GM18861 (cell line): ENCODE data around the gene SLC25A12.
"Not testable (repeated sequence)": the region's sequence is repeated elsewhere in the genome, so short reads cannot be mapped to it uniquely, and the experiment has no call there.

Experiments used
- ATAC-seq: cut with Tn5 transposase; IDR thresholded peaks from one replicate; pipeline ENCODE4 v1.9.1; 2021; ENCODE audit not compliant: unreplicated experiment

SLC25A12 gene

DNA sequence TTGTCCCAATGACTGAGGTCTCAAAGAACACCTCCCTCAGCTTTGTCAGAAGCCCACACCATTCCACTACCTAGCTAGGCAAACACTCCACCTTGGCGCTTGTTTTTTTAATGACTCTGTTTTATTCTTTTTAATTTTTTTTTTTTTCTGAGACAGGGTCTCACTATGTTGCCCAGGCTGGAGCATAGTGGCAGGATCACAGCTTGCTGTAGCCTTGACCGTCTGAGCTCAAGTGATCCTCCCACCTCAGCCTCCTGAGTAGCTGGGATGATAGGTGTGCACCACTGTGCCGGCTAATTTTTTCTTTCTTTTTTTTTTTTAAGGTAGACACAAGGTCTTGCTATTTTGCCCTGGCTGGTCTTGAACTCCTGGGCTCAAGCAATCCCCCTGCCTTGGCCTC, 101.9 kb downstream of the SLC25A12 start:
- ATAC-seq = no peak

DNA sequence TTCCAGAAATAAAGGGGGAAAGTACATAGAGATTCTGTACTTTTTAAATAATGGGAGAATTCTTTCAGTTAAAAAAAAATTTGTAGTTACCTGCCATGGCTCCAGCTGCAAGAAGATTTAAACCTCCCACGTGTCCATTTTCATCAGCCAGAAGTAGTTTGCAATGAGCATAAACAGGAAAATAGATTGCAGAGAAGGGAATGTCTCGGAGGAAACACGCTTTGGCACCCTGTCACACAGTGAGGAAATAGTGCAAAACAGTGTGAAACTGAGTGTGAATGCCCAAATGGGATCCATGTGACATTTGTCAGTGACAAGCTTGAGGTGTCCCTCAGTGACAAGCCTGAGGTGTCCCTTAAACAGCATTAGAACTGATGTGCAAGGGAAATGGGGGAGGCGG, 102.7 kb downstream of the SLC25A12 start:
- ATAC-seq = no peak

DNA sequence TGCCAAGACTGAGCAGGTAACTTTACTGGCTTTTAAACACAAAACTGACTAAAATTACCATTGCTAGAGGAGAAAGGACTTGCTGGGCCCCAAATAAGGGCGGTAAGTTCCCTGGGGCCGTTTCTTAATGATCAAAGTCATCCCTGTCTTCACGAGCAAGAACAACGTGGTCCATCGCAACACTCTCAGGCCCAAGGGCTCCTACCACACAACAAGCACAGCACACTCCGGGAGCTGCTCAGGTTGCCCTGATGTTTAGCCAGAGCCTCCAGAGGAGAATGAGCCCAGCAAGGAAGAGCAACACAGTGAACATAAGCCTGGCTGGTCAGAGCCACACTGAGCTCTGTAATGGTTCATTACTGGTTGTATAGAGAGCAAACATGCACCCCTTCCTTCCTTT, 104.1 kb downstream of the SLC25A12 start:
- no peak for ATAC-seq

DNA sequence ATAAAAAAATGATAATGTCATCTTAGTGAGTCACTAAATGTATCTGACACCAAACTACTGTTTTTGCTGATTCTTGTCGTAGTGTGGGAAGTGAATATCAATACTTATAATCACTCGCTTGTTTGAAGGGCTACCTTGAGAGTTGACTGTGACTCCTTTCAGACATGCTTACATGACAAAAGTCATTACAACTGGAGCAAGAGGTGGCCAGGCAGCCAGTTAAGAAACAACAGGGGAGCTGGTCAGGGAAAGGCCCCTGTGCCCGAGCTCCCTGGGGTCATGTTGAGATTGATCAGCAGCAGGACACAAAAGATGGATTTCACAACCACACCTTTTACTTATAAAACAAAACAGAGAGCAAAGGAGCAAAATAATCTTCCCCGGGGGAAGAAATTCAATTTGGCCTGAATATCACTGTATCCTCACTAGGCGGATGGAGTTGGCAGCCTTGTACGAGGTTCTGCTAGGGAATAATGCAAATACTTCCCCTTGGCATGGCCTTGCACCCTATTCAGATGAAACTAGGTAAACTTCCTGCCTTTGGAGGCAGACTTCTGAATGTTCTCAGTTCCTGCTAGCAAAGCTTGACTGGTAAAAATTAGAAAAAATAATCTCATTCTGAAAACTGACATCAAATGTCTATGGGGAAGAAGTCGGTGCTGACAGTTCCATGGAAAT, 105.6 kb downstream of the SLC25A12 start:
- ATAC-seq = no peak

DNA sequence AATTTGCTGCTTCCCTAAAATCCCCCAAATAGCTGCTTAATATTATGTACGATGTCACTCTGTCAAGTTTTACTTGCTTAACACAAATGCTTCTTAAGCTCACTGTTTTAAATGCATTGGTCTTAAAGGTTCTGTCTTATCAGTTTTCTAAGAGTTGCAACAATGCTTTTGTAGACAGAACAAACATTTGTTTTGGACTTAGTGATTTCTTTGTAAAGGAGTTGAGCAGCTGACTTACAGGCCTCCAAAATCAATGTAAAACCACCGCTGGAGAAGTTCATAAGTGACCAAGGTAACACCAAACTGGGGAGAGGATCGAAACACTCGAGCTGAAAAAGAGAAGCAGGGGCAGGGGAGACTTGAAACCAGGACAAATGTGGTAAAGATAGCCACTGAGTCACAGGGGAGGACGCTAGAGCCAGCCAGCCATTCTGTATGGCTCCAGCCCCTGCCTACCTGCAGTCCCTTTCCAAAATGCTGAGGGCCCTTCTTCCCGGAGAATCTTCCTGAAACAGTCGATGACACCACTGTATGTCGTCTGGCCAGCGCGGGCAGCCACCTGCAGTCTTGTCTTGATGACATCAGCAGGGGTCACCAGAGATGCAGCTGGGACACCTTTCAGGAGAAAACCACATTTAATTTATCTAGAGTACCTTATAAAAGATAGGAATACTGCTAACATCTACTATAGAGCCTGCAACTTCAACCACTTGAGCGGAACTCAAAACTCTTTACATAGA, 106.5 kb downstream of the SLC25A12 start:
- no peak for ATAC-seq

DNA sequence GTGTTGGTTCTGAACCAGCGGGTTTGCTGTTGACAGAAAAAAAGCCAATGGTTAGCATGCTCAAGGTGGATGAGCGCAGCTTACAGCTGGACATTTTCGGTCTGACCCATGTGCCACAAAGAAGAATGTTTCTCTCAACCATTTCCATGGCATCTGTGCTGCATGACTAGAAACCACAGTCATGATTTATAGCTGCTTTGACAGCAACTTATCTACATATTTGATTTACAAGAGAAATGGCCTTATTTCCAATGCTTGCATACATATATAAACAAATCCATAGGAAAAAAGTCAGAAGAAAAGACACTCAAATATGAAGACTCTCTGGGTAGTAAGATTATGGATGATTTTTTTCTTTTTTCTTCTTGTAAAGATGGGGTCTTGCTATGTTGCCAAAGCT, 108.6 kb downstream of the SLC25A12 start:
- ATAC-seq = no peak

DNA sequence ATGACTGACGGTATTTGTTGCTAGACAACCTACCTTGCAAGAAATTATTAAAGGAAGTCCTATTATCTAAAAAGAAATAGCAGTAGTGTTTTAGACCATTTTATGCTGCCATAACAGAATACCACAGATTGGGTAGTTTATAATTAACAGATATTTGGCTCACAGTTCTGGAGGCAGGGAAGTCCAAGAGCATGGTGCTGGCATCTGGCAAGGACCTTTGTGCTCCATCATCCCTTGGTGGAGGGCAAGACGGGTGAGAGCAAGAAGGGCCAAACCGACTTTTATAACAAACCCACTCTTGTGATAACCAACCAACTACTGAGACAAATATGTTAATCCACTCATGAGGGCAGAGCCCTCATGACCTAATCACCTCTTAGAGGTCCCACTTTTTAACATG, 115.5 kb downstream of the SLC25A12 start:
- no peak for ATAC-seq

DNA sequence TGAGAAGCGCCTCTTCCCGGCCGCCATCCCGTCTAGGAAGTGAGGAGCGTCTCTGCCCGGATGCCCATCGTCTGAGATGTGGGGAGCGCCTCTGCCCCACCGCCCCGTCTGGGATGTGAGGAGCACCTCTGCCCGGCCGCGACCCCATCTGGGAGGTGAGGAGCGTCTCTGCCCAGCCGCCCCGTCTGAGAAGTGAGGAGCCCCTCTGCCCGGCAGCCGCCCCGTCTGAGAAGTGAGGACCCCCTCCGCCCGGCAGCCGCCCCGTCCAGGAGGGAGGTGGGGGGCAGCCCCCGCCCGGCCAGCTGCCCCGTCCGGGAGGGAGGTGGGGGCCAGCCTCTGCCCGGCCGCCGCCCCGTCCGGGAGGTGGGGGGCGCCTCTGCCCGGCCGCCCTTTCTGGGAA, 119.5 kb downstream of the SLC25A12 start:
- not testable (repeated sequence) for ATAC-seq

DNA sequence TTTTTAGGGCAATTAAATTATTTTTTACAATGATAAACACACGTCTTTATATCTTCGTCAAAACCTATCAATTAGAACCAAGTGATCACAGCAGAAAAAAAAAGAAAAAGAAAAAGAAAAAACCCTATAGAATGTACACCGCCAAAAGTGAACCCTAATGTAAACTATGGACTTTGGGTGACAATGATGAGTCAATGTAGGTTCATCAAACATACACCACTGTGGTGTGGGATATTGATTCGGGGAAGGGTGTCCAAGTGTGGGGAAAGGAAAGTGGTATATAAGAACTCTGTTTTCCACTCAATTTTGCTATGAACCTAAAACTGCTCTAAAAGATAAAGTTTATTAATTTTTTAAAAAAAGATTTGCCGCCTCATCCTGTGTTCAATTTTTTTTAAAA, 121.7 kb downstream of the SLC25A12 start:
- no peak for ATAC-seq

DNA sequence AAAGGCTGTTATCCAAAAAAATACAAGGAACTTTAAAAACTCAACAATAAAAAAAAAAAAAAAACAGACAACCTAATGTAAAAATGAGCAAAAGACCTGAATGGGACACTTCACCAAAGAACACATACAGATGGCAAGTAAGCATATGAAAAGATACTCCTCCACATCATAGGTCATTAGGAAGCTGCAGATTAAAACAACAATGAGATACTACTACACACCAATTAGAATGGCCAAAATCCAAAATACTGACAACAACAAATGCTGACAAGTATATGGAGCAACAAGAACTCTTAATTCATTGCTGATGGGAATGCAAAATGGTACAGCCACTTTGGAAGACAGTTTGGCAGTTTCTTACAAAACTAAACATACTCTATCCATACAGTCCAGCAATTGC, 122.6 kb downstream of the SLC25A12 start:
- ATAC-seq = no peak

DNA sequence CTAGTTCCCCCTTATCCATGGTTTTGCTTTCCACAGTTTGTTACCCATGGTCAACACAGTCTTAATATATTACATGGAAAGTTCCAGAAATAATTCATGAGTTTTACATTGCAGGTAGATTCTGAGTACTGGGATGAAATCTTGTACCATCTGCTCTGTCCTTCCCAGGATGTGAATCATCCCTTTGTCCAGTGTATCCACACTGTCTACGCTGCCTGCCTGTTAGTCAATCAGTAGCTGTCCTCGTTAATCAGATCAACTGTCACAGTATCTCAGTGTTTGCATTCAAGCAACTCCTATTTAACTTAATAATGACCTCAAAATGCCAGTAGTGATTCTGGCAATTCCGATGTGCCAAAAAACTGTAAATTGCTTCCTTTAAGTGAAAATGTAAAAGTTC, 130.4 kb downstream of the SLC25A12 start:
- ATAC-seq = no peak

DNA sequence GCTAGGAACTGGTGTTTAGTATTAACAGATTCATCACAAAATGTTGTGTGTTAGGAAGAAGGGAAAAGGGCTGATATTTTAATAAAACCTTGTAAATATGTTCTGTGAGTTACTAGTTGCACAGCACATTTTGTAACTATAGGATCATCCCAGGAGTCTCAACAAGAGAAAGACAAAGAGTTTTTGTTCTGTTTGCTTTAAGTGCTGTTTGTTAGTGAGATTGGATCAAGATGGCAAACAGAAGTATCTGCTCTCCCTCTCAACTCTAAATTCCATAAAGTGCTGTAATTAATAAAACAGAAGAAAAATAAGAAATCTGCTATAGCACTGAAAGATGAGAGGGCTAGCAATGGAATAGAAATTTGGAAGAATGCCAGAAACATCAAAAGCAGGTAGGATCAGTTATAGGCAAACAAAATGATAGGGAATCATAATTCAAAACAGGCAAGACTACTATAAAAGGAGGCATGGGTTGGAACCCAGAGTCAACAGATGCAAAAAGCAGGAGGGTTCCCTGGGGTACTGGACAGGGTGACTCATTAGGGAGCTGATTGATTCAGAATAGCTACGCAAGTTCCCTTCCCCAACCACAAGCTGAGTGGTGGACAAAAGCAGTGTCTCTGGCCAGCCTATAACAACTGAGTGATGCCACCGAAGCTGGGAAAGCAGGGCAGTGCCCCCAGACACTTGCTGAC, 131.0 kb downstream of the SLC25A12 start:
- ATAC-seq = no peak

DNA sequence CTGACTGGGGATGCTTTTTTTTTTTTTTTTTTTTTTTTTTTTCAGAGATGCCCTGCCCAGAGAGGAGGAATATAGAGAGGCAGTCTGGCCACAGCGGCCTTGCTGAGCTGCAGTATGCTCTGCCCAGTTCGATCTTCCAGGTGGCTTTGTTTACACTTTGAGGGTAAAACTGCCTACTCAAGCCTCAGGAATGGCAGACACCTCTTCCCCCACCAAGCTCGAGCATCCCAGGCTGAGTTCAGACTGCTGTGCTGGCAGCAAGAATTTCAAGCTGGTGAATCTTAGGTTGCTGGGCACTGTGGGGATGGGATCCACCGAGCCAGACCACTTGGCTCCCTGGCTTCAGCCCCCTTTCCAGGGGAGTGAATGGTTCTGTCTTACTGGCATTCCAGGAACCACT, 132.9 kb downstream of the SLC25A12 start:
- not testable (repeated sequence) for ATAC-seq

DNA sequence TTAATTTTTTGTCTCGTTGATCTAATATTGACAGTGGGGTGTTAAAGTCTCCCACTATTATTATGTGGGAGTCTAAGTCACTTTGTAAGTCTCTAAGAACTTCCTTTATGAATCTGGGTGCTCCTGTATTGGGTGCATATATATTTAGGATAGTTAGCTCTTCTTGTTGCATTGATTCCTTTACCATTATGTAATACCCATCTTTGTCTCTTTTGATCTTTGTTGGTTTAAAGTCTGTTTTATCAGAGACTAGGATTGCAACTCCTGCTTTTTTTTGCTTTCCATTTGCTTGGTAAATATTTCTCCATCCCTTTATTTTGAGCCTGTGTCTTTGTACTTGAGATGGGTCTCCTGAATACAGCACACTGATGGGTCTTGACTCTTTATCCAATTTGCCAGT, 135.3 kb downstream of the SLC25A12 start:
- not testable (repeated sequence) for ATAC-seq

DNA sequence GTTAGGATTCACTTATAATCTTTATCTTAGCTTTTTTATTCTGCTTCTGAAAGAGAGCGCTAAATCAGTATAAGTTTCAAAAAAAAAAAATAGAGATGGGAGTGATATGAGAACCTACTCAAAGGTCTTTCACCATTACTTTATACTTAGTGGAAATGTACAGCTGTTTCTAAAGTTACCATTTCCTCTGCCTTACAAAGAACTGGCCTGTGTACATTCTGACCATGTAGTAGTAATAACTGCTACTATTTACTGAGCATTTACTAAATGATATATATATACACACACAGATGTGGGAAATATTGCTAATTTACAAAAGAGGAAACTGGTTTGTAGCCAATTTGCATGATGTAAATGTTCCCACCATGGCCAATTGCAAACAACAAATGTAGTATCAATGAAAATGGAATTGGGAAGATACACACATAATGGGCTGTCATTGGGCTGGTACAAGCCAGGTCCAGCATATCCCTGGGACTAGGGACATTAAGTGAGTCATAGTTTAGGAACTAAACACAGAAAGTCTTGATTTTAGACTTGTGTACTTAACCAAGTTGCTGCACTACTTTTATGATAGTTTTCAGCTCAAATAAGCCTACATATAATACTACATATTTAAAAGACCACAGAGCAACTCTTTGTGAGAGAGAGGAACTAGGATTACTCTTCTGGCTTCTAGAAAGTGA, 139.6 kb downstream of the SLC25A12 start:
- ATAC-seq = no peak

DNA sequence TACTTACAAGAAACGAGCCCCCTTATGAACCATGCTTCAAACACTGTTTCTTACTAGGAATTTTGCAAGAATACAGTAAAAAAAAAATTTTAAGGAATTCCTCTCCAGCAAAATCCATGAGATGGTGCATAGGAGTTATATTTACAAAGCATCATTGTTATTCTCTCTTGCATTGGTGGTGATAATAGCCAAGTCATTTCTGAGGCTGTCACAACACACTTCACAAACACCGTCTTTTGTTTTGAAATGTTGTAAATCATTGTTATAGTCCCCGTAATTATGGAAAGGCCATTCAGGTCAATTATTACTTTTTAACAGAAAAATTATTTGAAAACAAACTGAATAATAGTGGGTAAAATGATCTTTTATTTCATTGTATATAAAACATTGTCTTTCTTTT, 146.7 kb downstream of the SLC25A12 start:
- no peak for ATAC-seq

DNA sequence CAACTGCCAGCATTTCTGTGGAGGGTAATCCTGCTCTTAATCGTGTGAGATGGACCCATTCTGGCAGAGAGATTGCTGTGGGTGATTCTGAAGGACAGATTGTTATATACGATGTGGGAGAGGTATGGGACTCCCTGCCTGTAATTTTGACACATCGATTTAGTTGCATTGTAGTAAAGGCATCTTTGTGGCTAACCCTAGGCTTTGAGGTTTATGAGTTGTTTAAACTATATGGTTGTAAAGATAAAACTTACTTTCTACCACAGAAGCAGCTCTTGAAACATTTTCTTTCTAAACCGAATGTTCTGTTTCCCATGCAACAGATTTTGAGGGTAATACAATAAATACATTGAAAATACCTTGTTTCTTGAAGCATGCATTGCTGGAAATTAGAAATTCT, 148.2 kb downstream of the SLC25A12 start:
- ATAC-seq = no peak

DNA sequence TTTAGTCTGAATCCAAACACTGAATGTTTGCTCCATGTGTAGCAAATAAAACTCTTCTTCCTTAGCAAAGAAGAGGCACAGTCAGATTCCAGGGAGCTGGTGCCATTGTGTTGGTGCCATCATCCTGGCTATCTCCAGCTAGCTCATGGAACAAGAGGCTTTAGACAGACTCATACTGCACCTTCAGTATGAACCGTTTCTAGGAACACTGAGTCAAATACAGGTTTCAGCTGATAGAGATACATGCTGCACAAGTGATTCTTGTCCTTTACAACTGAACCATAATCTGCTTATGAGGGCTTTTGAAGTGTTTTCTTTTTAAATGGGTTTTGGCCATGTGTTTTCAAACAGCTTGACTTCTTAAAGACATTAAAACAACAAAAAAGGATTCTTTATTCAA, 148.9 kb downstream of the SLC25A12 start:
- no peak for ATAC-seq

DNA sequence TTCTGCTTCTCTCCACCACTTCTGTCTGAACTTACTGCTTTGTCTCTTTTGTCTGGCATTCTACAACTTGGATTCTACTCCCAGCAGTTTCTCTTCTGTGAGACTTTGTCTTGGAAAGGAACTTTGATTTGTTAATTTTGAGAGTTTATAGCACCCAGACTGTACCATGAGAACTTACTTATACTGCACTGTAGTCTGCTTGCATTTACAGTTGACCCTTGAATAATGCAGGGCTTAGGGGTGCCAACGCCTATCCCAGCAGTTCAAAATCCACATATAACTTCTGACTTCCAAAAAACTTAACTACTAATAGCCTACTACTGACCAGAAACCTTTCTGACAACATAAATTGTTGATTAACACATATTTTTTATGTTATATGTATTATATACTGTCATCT, 151.3 kb downstream of the SLC25A12 start:
- no peak for ATAC-seq

DNA sequence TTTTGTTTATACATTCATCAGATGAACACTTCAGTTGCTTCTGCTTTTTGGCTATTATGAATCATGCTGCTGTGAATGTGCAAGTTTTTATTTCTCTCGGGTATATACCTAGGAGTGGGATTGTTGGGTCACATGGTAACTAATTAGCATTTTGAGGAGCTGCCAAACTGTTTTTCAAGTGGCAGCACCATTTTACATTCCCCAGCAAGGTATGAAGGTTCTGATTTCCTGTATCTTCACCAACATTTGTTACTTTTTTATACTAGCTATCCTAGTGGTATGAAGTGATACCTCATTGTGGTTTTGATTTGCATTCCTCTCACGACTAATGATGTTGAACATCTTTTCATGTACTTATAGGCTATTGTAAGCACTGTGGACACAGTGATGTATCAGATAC, 152.9 kb downstream of the SLC25A12 start:
- ATAC-seq = no peak

DNA sequence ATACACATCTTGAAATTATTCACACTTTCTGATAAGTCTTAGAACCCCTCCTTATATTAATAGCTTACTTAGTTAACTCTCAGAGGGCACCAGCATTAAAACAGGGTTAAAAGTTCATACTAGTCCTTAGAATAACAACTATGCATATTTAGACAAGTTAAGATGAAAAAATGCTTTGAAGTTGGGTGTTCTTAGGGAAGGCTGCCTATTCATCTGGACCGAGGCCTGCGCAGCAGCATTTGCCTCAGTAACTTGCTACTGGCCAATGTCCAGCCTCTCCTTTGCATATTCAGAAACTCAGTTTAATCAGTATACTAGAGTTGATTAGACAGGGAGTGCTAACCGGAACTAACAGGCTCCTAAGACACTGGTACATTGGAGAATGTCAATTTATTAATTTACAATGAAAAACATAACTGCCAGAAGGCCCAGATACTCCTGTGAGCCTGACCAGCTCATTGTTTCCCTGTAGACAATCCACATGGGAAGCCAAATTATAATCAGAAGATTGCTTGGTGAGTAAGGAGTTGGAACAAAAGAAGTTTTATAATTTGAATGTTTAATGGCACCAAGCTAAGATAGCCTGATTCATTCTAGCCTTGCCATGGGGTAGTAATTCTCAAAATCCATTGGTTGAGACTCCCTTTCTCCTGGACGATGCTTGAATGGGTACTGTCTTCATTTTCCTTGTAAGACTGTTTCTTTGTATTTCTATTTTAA, 157.9 kb downstream of the SLC25A12 start:
- no peak for ATAC-seq
